HEK293 (cell line): ENCODE data around the gene ZNF223.

Experiments
- GLIS1 ChIP-seq: fragments of 450-650 bp; formaldehyde crosslinking; IDR thresholded peaks from 2 replicates; pipeline ENCODE4 v1.5.1; 2016; ENCODE audit warnings: missing biosample characterization, missing genetic modification characterization
- MEIS1 ChIP-seq: sonication (generic); formaldehyde crosslinking; IDR thresholded peaks from 2 replicates; pipeline ENCODE4 v1.8.1; 2022; ENCODE audit warnings: missing genetic modification reagents, mild to moderate bottlenecking, borderline replicate concordance
- SP7 ChIP-seq: fragments of 450-650 bp; formaldehyde crosslinking; IDR thresholded peaks from 2 replicates; pipeline ENCODE4 v1.5.1; 2016; ENCODE audit warnings: missing biosample characterization, missing genetic modification characterization
- YY1 ChIP-seq: fragments of 450-650 bp; formaldehyde crosslinking; IDR thresholded peaks from 2 replicates; pipeline ENCODE4 v1.5.1; 2018; ENCODE audit warnings: missing biosample characterization, missing genetic modification characterization
- ZNF223 ChIP-seq: fragments of 450-650 bp; formaldehyde crosslinking; IDR thresholded peaks from 2 replicates; pipeline ENCODE4 v1.5.1; 2016; ENCODE audit warnings: missing biosample characterization, missing genetic modification characterization
- ZNF274 ChIP-seq, 2 experiments: fragments of 200-500 bp in 1 of 2; fragments of 450-650 bp in 1 of 2; sonication (Bioruptor generic) in 1 of 2; formaldehyde crosslinking in 1 of 2; IDR thresholded peaks; 2 replicates each; pipeline versions ENCODE4 v1.5.1 to v1.6.1; 2014 to 2016; ENCODE audit warnings: borderline replicate concordance in 1 of 2, inconsistent platforms in 1 of 2, low read length in 1 of 2, missing biosample characterization in 1 of 2, missing genetic modification characterization in 1 of 2
- ZNF416 ChIP-seq: fragments of 450-650 bp; formaldehyde crosslinking; IDR thresholded peaks from 2 replicates; pipeline ENCODE4 v1.5.1; 2016; ENCODE audit warnings: missing biosample characterization, missing genetic modification characterization
- ZNF792 ChIP-seq: fragments of 450-650 bp; formaldehyde crosslinking; IDR thresholded peaks from 2 replicates; pipeline ENCODE4 v1.5.1; 2016; ENCODE audit warnings: missing biosample characterization, missing genetic modification characterization
- TF ChIP-seq, protein P1 (sequence below): fragments of 450-650 bp; formaldehyde crosslinking; IDR thresholded peaks from 2 replicates; pipeline ENCODE4 v1.5.1; 2016; ENCODE audit warnings: missing biosample characterization, missing genetic modification characterization
- TF ChIP-seq, protein P2 (sequence below): fragments of 450-650 bp; formaldehyde crosslinking; IDR thresholded peaks from 2 replicates; pipeline ENCODE4 v1.5.1; 2016; ENCODE audit warnings: missing biosample characterization, missing genetic modification characterization, low read depth
- TF ChIP-seq, protein P3 (sequence below): fragments of 450-650 bp; formaldehyde crosslinking; IDR thresholded peaks from 2 replicates; pipeline ENCODE4 v1.5.1; 2017; ENCODE audit warnings: missing biosample characterization, mild to moderate bottlenecking, missing genetic modification characterization, moderate library complexity
- TF ChIP-seq, protein P4 (sequence below): fragments of 450-650 bp; formaldehyde crosslinking; IDR thresholded peaks from 2 replicates; pipeline ENCODE4 v1.5.0; 2017; ENCODE audit warnings: missing biosample characterization, missing genetic modification characterization, borderline replicate concordance
- TF ChIP-seq, protein P5 (sequence below): fragments of 450-650 bp; formaldehyde crosslinking; IDR thresholded peaks from 2 replicates; pipeline ENCODE4 v1.5.1; 2016; ENCODE audit warnings: missing biosample characterization, missing genetic modification characterization

DNA sequence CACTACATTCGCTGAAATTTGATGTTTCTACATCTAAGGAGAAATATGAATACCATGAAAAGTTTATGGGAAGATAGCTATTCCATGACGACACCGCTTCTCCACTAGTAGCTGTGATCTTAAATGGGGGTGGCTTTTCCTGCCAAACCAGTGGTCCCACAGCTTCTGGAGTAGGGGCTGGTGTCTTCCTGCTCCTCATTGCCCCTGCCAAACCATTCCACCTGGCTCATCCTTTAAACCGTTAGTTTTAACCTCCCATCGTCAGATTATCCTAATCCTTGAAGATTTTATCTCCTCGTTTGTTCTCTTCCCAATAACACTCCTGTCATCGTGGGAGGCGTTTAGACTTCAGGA lies 49.6 kb upstream of the ZNF223 start:
- no peak for TF ChIP-seq ZNF416
- TF ChIP-seq, protein P1, sequence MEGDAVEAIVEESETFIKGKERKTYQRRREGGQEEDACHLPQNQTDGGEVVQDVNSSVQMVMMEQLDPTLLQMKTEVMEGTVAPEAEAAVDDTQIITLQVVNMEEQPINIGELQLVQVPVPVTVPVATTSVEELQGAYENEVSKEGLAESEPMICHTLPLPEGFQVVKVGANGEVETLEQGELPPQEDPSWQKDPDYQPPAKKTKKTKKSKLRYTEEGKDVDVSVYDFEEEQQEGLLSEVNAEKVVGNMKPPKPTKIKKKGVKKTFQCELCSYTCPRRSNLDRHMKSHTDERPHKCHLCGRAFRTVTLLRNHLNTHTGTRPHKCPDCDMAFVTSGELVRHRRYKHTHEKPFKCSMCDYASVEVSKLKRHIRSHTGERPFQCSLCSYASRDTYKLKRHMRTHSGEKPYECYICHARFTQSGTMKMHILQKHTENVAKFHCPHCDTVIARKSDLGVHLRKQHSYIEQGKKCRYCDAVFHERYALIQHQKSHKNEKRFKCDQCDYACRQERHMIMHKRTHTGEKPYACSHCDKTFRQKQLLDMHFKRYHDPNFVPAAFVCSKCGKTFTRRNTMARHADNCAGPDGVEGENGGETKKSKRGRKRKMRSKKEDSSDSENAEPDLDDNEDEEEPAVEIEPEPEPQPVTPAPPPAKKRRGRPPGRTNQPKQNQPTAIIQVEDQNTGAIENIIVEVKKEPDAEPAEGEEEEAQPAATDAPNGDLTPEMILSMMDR (tag by site-specific recombination): no peak
- TF ChIP-seq, protein P2, sequence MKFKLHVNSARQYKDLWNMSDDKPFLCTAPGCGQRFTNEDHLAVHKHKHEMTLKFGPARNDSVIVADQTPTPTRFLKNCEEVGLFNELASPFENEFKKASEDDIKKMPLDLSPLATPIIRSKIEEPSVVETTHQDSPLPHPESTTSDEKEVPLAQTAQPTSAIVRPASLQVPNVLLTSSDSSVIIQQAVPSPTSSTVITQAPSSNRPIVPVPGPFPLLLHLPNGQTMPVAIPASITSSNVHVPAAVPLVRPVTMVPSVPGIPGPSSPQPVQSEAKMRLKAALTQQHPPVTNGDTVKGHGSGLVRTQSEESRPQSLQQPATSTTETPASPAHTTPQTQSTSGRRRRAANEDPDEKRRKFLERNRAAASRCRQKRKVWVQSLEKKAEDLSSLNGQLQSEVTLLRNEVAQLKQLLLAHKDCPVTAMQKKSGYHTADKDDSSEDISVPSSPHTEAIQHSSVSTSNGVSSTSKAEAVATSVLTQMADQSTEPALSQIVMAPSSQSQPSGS (tag by site-specific recombination): no peak
- no peak for TF ChIP-seq ZNF792
- TF ChIP-seq ZNF223 (tag by site-specific recombination): no peak
- TF ChIP-seq, protein P3, sequence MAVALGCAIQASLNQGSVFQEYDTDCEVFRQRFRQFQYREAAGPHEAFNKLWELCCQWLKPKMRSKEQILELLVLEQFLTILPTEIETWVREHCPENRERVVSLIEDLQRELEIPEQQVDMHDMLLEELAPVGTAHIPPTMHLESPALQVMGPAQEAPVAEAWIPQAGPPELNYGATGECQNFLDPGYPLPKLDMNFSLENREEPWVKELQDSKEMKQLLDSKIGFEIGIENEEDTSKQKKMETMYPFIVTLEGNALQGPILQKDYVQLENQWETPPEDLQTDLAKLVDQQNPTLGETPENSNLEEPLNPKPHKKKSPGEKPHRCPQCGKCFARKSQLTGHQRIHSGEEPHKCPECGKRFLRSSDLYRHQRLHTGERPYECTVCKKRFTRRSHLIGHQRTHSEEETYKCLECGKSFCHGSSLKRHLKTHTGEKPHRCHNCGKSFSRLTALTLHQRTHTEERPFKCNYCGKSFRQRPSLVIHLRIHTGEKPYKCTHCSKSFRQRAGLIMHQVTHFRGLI (tag by site-specific recombination): no peak
- TF ChIP-seq YY1 (tag by site-specific recombination): no peak
- TF ChIP-seq, protein P4, sequence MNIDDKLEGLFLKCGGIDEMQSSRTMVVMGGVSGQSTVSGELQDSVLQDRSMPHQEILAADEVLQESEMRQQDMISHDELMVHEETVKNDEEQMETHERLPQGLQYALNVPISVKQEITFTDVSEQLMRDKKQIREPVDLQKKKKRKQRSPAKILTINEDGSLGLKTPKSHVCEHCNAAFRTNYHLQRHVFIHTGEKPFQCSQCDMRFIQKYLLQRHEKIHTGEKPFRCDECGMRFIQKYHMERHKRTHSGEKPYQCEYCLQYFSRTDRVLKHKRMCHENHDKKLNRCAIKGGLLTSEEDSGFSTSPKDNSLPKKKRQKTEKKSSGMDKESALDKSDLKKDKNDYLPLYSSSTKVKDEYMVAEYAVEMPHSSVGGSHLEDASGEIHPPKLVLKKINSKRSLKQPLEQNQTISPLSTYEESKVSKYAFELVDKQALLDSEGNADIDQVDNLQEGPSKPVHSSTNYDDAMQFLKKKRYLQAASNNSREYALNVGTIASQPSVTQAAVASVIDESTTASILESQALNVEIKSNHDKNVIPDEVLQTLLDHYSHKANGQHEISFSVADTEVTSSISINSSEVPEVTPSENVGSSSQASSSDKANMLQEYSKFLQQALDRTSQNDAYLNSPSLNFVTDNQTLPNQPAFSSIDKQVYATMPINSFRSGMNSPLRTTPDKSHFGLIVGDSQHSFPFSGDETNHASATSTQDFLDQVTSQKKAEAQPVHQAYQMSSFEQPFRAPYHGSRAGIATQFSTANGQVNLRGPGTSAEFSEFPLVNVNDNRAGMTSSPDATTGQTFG: no peak
- TF ChIP-seq MEIS1 (CRISPR knock-in tag): no peak
- no peak for TF ChIP-seq ZNF274 (IDR thresholded peaks at IDR 0.05; ENCODE audit: low read length)
- no peak for TF ChIP-seq ZNF274 (tag by site-specific recombination; IDR thresholded peaks at IDR 0.05; ENCODE audit: borderline replicate concordance)
- no peak for TF ChIP-seq SP7 (tag by site-specific recombination)
- TF ChIP-seq GLIS1 (tag by site-specific recombination): no peak
- TF ChIP-seq, protein P5, sequence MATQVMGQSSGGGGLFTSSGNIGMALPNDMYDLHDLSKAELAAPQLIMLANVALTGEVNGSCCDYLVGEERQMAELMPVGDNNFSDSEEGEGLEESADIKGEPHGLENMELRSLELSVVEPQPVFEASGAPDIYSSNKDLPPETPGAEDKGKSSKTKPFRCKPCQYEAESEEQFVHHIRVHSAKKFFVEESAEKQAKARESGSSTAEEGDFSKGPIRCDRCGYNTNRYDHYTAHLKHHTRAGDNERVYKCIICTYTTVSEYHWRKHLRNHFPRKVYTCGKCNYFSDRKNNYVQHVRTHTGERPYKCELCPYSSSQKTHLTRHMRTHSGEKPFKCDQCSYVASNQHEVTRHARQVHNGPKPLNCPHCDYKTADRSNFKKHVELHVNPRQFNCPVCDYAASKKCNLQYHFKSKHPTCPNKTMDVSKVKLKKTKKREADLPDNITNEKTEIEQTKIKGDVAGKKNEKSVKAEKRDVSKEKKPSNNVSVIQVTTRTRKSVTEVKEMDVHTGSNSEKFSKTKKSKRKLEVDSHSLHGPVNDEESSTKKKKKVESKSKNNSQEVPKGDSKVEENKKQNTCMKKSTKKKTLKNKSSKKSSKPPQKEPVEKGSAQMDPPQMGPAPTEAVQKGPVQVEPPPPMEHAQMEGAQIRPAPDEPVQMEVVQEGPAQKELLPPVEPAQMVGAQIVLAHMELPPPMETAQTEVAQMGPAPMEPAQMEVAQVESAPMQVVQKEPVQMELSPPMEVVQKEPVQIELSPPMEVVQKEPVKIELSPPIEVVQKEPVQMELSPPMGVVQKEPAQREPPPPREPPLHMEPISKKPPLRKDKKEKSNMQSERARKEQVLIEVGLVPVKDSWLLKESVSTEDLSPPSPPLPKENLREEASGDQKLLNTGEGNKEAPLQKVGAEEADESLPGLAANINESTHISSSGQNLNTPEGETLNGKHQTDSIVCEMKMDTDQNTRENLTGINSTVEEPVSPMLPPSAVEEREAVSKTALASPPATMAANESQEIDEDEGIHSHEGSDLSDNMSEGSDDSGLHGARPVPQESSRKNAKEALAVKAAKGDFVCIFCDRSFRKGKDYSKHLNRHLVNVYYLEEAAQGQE (tag by site-specific recombination): no peak
